H9 (cell line): Measurements from ENCODE around the gene MIPOL1. TPM values are rescaled to one million over a fixed set of nuclear protein-coding genes. Genes with fewer than 3 reads are reported as not detected.

Experiments
- DNase-seq: peaks from one replicate; pipeline ENCODE4 v3.0.0-alpha.2; 2017
- H2AFZ ChIP-seq: one replicate; pipeline ENCODE4 v1.6.1; 2013; ENCODE audit warnings: mild to moderate bottlenecking, low read length, control low read depth, moderate library complexity
- H2AK5ac ChIP-seq: 2 replicates; pipeline ENCODE4 v1.6.1; 2013; ENCODE audit warnings: low read length, control low read depth, mixed read lengths; ENCODE audit not compliant: insufficient read length
- H2BK120ac ChIP-seq: one replicate; pipeline ENCODE4 v1.6.1; 2013; ENCODE audit warnings: low read depth, mild to moderate bottlenecking, low read length, control low read depth, inconsistent platforms; ENCODE audit not compliant: poor library complexity, severe bottlenecking
- H2BK12ac ChIP-seq: 2 replicates; pipeline ENCODE4 v1.6.1; 2013; ENCODE audit warnings: low read length, control low read depth, mixed read lengths, low read depth; ENCODE audit not compliant: insufficient read length
- H2BK15ac ChIP-seq: 2 replicates; pipeline ENCODE4 v1.6.1; 2013; ENCODE audit warnings: low read depth, low read length, control low read depth
- H2BK20ac ChIP-seq: one replicate; pipeline ENCODE4 v1.6.1; 2013; ENCODE audit warnings: low read depth, mild to moderate bottlenecking, low read length, control low read depth, inconsistent platforms; ENCODE audit not compliant: poor library complexity, severe bottlenecking
- H2BK5ac ChIP-seq: 2 replicates; pipeline ENCODE4 v1.6.1; 2013; ENCODE audit warnings: low read length, control low read depth, mixed read lengths; ENCODE audit not compliant: insufficient read length
- H3K14ac ChIP-seq: 2 replicates; pipeline ENCODE4 v1.6.1; 2013; ENCODE audit warnings: low read length, control low read depth; ENCODE audit not compliant: insufficient read depth
- H3K18ac ChIP-seq: 2 replicates; pipeline ENCODE4 v1.6.1; 2013; ENCODE audit warnings: low read depth, mild to moderate bottlenecking, mixed read lengths, low read length, control low read depth; ENCODE audit not compliant: insufficient read length
- H3K23ac ChIP-seq: 2 replicates; pipeline ENCODE4 v1.6.1; 2013; ENCODE audit warnings: low read length, control low read depth, mixed read lengths, low read depth; ENCODE audit not compliant: insufficient read length
- H3K23me2 ChIP-seq: 2 replicates; pipeline ENCODE4 v1.6.1; 2013; ENCODE audit warnings: low read depth, mild to moderate bottlenecking, mixed read lengths, low read length, control low read depth; ENCODE audit not compliant: insufficient read length, poor library complexity, severe bottlenecking
- H3K27ac ChIP-seq: 2 replicates; pipeline ENCODE4 v1.5.1; 2013; ENCODE audit warnings: low read length, control low read depth, mixed read lengths, low read depth; ENCODE audit not compliant: insufficient read length
- H3K27me3 ChIP-seq: 2 replicates; pipeline ENCODE4 v1.6.1; 2013; ENCODE audit warnings: low read length, control low read depth, inconsistent platforms; ENCODE audit not compliant: insufficient read depth
- H3K4ac ChIP-seq: 2 replicates; pipeline ENCODE4 v1.6.1; 2013; ENCODE audit warnings: low read depth, mild to moderate bottlenecking, control low read depth, inconsistent platforms, low read length, moderate library complexity
- H3K4me1 ChIP-seq: 2 replicates; pipeline ENCODE4 v1.6.1; 2013; ENCODE audit warnings: low read length, control low read depth, inconsistent platforms; ENCODE audit not compliant: insufficient read depth
- H3K4me2 ChIP-seq: 2 replicates; pipeline ENCODE4 v1.6.1; 2013; ENCODE audit warnings: low read length, control low read depth, mixed read lengths; ENCODE audit not compliant: insufficient read length, insufficient read depth
- H3K56ac ChIP-seq: 2 replicates; pipeline ENCODE4 v1.6.1; 2013; ENCODE audit warnings: low read depth, mild to moderate bottlenecking, mixed read lengths, low read length, control low read depth; ENCODE audit not compliant: insufficient read length
- H3K79me1 ChIP-seq: 2 replicates; pipeline ENCODE4 v1.6.1; 2013; ENCODE audit warnings: low read depth, mild to moderate bottlenecking, moderate library complexity, low read length, control low read depth, inconsistent platforms; ENCODE audit not compliant: insufficient read depth, poor library complexity, severe bottlenecking
- H3K79me2 ChIP-seq: 2 replicates; pipeline ENCODE4 v1.6.1; 2013; ENCODE audit warnings: low read length, control low read depth, inconsistent platforms; ENCODE audit not compliant: insufficient read depth
- H3K9ac ChIP-seq: 2 replicates; pipeline ENCODE4 v1.6.1; 2013; ENCODE audit warnings: low read length, control low read depth, mixed read lengths; ENCODE audit not compliant: insufficient read length; ENCODE audit errors: extremely low read depth
- H3K9me3 ChIP-seq: one replicate; pipeline ENCODE4 v1.6.1; 2013; ENCODE audit warnings: low read depth, low read length, inconsistent platforms; ENCODE audit not compliant: control insufficient read depth
- H3T11ph ChIP-seq: one replicate; pipeline ENCODE4 v1.6.1; 2013; ENCODE audit warnings: mild to moderate bottlenecking, low read length, control low read depth, inconsistent platforms
- H4K20me1 ChIP-seq: one replicate; pipeline ENCODE4 v1.6.1; 2013; ENCODE audit not compliant: control insufficient read depth, insufficient read length, insufficient read depth
- H4K5ac ChIP-seq: 2 replicates; pipeline ENCODE4 v1.6.1; 2013; ENCODE audit warnings: low read depth, mild to moderate bottlenecking, mixed read lengths, low read length, control low read depth; ENCODE audit not compliant: insufficient read length
- H4K8ac ChIP-seq: replicated peaks from 2 replicates; pipeline ENCODE4 v1.6.1; 2013; ENCODE audit warnings: low read length, control low read depth, mixed read lengths, low read depth; ENCODE audit not compliant: insufficient read length
- H4K91ac ChIP-seq: 2 replicates; pipeline ENCODE4 v1.6.1; 2013; ENCODE audit warnings: low read depth, mild to moderate bottlenecking, moderate library complexity, mixed read lengths, low read length, control low read depth; ENCODE audit not compliant: insufficient read length
- H3K27ac Mint-ChIP-seq, 3 experiments: 2 replicates in 2 of 3; 3 replicates in 1 of 3; pipeline ENCODE4 v1.8.0; 2020 to 2021; ENCODE audit warnings: mixed read lengths in 3 of 3, mild to moderate bottlenecking in 1 of 3, moderate library complexity in 1 of 3
- H3K27me3 Mint-ChIP-seq: 2 replicates; pipeline ENCODE4 v1.8.0; 2021; ENCODE audit warnings: low read depth, mild to moderate bottlenecking, moderate library complexity, mixed read lengths
- H3K36me3 Mint-ChIP-seq, 3 experiments: 2 replicates in 2 of 3; 3 replicates in 1 of 3; pipeline ENCODE4 v1.8.0; 2020 to 2021; ENCODE audit warnings: low read depth in 3 of 3, mixed read lengths in 3 of 3; ENCODE audit not compliant: insufficient read depth in 1 of 3
- H3K4me1 Mint-ChIP-seq, 2 experiments: 2 replicates each; pipeline ENCODE4 v1.8.0; 2020; ENCODE audit warnings: mixed read lengths in 2 of 2
- H3K4me3 Mint-ChIP-seq, 2 experiments: 2 replicates in 1 of 2; 3 replicates in 1 of 2; pipeline ENCODE4 v1.8.0; 2020 to 2021; ENCODE audit warnings: mild to moderate bottlenecking in 2 of 2, mixed read lengths in 2 of 2, moderate library complexity in 1 of 2
- H3K9me3 Mint-ChIP-seq, 2 experiments: 2 replicates in 1 of 2; 3 replicates in 1 of 2; pipeline ENCODE4 v1.8.0; 2020; ENCODE audit warnings: mild to moderate bottlenecking in 2 of 2, mixed read lengths in 2 of 2, moderate library complexity in 1 of 2
- total RNA-seq: library from RNA; stranded (reverse); gene quantifications from 2 replicates; pipeline ENCODE4 v1.2.1, GENCODE V29; 2021
- TF ChIP-seq, protein P1 (sequence below): fragments of 200-600 bp; sonication (generic); conservative IDR thresholded peaks from 3 replicates; pipeline ENCODE4 v1.8.0; 2021; ENCODE audit warnings: antibody characterized with exemption, mild to moderate bottlenecking

The MIPOL1 gene
- total RNA-seq, 1 experiment from 2014 or later, result 15.6 TPM

DNA sequence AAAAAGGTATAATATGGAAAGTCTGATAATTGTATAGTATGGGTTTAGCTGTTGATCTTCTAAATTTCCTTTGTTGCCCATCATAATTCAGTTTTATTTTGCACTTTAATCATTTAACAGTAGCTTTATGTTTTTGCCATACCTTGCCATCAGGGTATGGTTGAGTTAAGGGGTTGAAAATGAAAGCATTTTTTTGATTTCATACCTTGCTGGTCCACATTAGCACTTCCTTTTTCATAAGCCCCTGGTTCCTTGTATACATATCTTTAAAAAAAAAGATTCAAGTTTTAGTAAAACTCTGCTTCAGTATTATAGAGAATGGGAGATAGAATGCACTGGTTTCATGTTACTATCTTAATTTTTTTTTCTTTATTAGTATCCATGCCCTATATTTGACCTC, 71.1 kb downstream of the MIPOL1 start:
- no peak overlapping the region for H2BK120ac ChIP-seq
- no peak overlapping the region for H3K4me2 ChIP-seq
- H3K79me2 ChIP-seq, result no peaks in the 10 kb centered on the region
- TF ChIP-seq, protein P1, sequence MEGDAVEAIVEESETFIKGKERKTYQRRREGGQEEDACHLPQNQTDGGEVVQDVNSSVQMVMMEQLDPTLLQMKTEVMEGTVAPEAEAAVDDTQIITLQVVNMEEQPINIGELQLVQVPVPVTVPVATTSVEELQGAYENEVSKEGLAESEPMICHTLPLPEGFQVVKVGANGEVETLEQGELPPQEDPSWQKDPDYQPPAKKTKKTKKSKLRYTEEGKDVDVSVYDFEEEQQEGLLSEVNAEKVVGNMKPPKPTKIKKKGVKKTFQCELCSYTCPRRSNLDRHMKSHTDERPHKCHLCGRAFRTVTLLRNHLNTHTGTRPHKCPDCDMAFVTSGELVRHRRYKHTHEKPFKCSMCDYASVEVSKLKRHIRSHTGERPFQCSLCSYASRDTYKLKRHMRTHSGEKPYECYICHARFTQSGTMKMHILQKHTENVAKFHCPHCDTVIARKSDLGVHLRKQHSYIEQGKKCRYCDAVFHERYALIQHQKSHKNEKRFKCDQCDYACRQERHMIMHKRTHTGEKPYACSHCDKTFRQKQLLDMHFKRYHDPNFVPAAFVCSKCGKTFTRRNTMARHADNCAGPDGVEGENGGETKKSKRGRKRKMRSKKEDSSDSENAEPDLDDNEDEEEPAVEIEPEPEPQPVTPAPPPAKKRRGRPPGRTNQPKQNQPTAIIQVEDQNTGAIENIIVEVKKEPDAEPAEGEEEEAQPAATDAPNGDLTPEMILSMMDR, result no peak
- H3K27me3 ChIP-seq, result no peaks in the 10 kb centered on the region
- no peak overlapping the region for H3K9ac ChIP-seq
- H3K27ac ChIP-seq, result no peak overlapping the region
- Mint-ChIP-seq H3K27ac (no peak overlapping the region), H3K36me3 (peaks cover 0 to 11% (median 2%) of the 10 kb centered on the region in 3 experiments; a peak in 3 of 7 replicates), H3K4me1 (peaks cover 0 to 2% of the 10 kb centered on the region in 2 experiments; a peak in 1 of 4 replicates), H3K4me3 (no peak overlapping the region), H3K27me3 (no peaks in the 10 kb centered on the region), H3K9me3 (no peaks in the 10 kb centered on the region)
- no peaks in the 10 kb centered on the region for H3K9me3 ChIP-seq
- H2BK20ac ChIP-seq, result no peak overlapping the region
- no peak for DNase-seq
- no peak overlapping the region for H3K14ac ChIP-seq
- H4K8ac ChIP-seq, result no peak overlapping the region
- no peak overlapping the region for H3K56ac ChIP-seq
- H3K4me1 ChIP-seq, result no peaks in the 10 kb centered on the region
- H2BK12ac ChIP-seq, result no peak overlapping the region
- no peaks in the 10 kb centered on the region for H3K23me2 ChIP-seq
- H4K20me1 ChIP-seq, result no peaks in the 10 kb centered on the region
- no peak overlapping the region for H2BK15ac ChIP-seq
- H3K18ac ChIP-seq, result no peak overlapping the region
- H3K79me1 ChIP-seq, result no peaks in the 10 kb centered on the region
- H2AK5ac ChIP-seq, result no peak overlapping the region
- no peak overlapping the region for H3K4ac ChIP-seq
- no peak overlapping the region for H4K91ac ChIP-seq
- no peak overlapping the region for H4K5ac ChIP-seq
- H3K23ac ChIP-seq, result no peak overlapping the region
- H2AFZ ChIP-seq, result no peak overlapping the region
- H3T11ph ChIP-seq, result no peak overlapping the region
- H2BK5ac ChIP-seq, result no peak overlapping the region
